DND-41 (cell line): ENCODE results near the gene MCC.
A peak's percentile ranks its signal among the peaks of the same experiment; 100 is the strongest.

Experiments used
- ATAC-seq: fragments of 200-7000 bp; cut with Tn5 transposase; 3 replicates; pipeline ENCODE4 v1.9.1; 2021; ENCODE audit warnings: low read depth; ENCODE audit not compliant: insufficient read depth
- DNase-seq: peaks from one replicate; pipeline ENCODE4 v3.0.0-alpha.2; 2020
- H2AFZ ChIP-seq: 2 replicates; pipeline ENCODE4 v1.6.0; 2012; ENCODE audit warnings: low read depth, low read length
- H3K27ac ChIP-seq: 2 replicates; pipeline ENCODE4 v1.5.1; 2012; ENCODE audit warnings: low read length, inconsistent platforms
- H3K27me3 ChIP-seq: fragments of 200-600 bp; sonication (generic); 2 replicates; pipeline ENCODE4 v1.6.0; 2012; ENCODE audit warnings: low read length, mild to moderate bottlenecking, inconsistent platforms; ENCODE audit not compliant: insufficient read depth, poor library complexity
- H3K36me3 ChIP-seq: 2 replicates; pipeline ENCODE4 v1.5.1; 2012; ENCODE audit warnings: low read length, inconsistent platforms; ENCODE audit not compliant: insufficient read depth
- H3K4me1 ChIP-seq: 2 replicates; pipeline ENCODE4 v1.5.1; 2012; ENCODE audit warnings: mild to moderate bottlenecking, low read length; ENCODE audit not compliant: insufficient read depth
- H3K4me2 ChIP-seq: 2 replicates; pipeline ENCODE4 v1.6.0; 2012; ENCODE audit warnings: mild to moderate bottlenecking, moderate library complexity, low read length, inconsistent platforms; ENCODE audit not compliant: insufficient read depth
- H3K4me3 ChIP-seq, 2 experiments: fragments of 200-600 bp in 1 of 2; shearing (Covaris generic) in 1 of 2; 2 replicates each; pipeline ENCODE4 v1.5.1; 2012 to 2016; ENCODE audit warnings: inconsistent platforms in 2 of 2, low read length in 2 of 2, mild to moderate bottlenecking in 2 of 2, low read depth in 1 of 2, moderate library complexity in 1 of 2
- H3K79me2 ChIP-seq: 2 replicates; pipeline ENCODE4 v1.6.0; 2012; ENCODE audit warnings: low read length, inconsistent platforms; ENCODE audit not compliant: insufficient read depth
- H3K9ac ChIP-seq: 2 replicates; pipeline ENCODE4 v1.6.0; 2012; ENCODE audit warnings: low read depth, mild to moderate bottlenecking, inconsistent platforms, low read length, moderate library complexity
- H3K9me3 ChIP-seq: 2 replicates; pipeline ENCODE4 v1.5.1; 2012; ENCODE audit warnings: low read length, moderate library complexity, mild to moderate bottlenecking, inconsistent platforms; ENCODE audit not compliant: insufficient read depth, severe bottlenecking
- H4K20me1 ChIP-seq: 2 replicates; pipeline ENCODE4 v1.6.0; 2012; ENCODE audit warnings: low read length; ENCODE audit not compliant: insufficient read depth
- CTCF ChIP-seq: IDR thresholded peaks from 2 replicates; pipeline ENCODE4 v1.5.1; 2012; ENCODE audit warnings: borderline replicate concordance, low read length, moderate library complexity, mild to moderate bottlenecking; ENCODE audit not compliant: poor library complexity, severe bottlenecking; ENCODE audit errors: extremely low read depth
- EZH2 ChIP-seq: IDR thresholded peaks from 3 replicates; pipeline ENCODE4 v1.6.1; 2012; ENCODE audit warnings: borderline replicate concordance, low read depth, mild to moderate bottlenecking, moderate library complexity, low read length, inconsistent platforms; ENCODE audit not compliant: severe bottlenecking

Gene MCC

GRCh38 chr5:113337515-113338415, 150.5 kb downstream of the MCC start:
- Histone ChIP-seq H3K9ac (no peak overlapping the region), H3K4me2 (no peak overlapping the region), H2AFZ (no peak overlapping the region), H4K20me1 (no peaks in the 10 kb centered on the region), H3K27me3 (no peaks in the 10 kb centered on the region), H3K4me3 (no peak overlapping the region), H3K36me3 (no peaks in the 10 kb centered on the region), H3K27ac (no peak overlapping the region), H3K4me1 (peaks cover 8% of the 10 kb centered on the region), H3K9me3 (no peaks in the 10 kb centered on the region), H3K79me2 (no peaks in the 10 kb centered on the region)
- DNase-seq = no peak
- TF ChIP-seq CTCF (no peak), EZH2 (no peak)
- ATAC-seq = no peak

GRCh38 chr5:113336975-113337374, 151.3 kb downstream of the MCC start:
- H3K4me2 ChIP-seq = no peak overlapping the region
- H3K27ac ChIP-seq = no peak overlapping the region
- H3K9ac ChIP-seq = no peak overlapping the region
- TF ChIP-seq CTCF = peak; percentile 78
- TF ChIP-seq EZH2 = no peak
- ATAC-seq (peak; percentile 91), DNase-seq (peak; percentile 64)
- no peaks in the 10 kb centered on the region for H3K36me3 ChIP-seq
- H3K79me2 ChIP-seq = no peaks in the 10 kb centered on the region
- no peaks in the 10 kb centered on the region for H4K20me1 ChIP-seq
- no peaks in the 10 kb centered on the region for H3K9me3 ChIP-seq
- H3K27me3 ChIP-seq = no peaks in the 10 kb centered on the region
- H3K4me3 ChIP-seq = no peak overlapping the region
- H3K4me1 ChIP-seq = peaks cover 8% of the 10 kb centered on the region
- no peak overlapping the region for H2AFZ ChIP-seq

- H3K79me2 ChIP-seq = no peaks in the 10 kb centered on the region
- peaks cover 22% of the 10 kb centered on the region for H3K4me1 ChIP-seq
Measured at GRCh38 chr5:113333411-113333810, 154.8 kb downstream of the MCC start.

More at GRCh38 chr5:113333411-113333810, 154.8 kb downstream of the MCC start:
- Histone ChIP-seq H3K27ac (no peak overlapping the region), H3K27me3 (no peaks in the 10 kb centered on the region), H3K4me2 (no peak overlapping the region), H3K4me3 (no peak overlapping the region), H4K20me1 (no peaks in the 10 kb centered on the region), H3K36me3 (no peaks in the 10 kb centered on the region), H3K9ac (no peak overlapping the region), H2AFZ (no peak overlapping the region), H3K9me3 (no peaks in the 10 kb centered on the region)
- TF ChIP-seq EZH2 = no peak
- no peak for TF ChIP-seq CTCF
- DNase-seq (no peak), ATAC-seq (no peak)
